ENCODE results near the gene CNTN5.

The CNTN5 gene

GRCh38 chr11:99973993-99974392, 953.2 kb downstream of the CNTN5 start:
- no peaks in the 10 kb centered on the region for H3K27me3 ChIP-seq
- DNase-seq, result no peak
- no peaks in the 10 kb centered on the region for H3K36me3 ChIP-seq
- no peak for TF ChIP-seq CTCF (IDR thresholded peaks at IDR 0.05)
- H3K4me1 ChIP-seq, result no peaks in the 10 kb centered on the region
- peaks cover 0 to 7% (median 3%) of the 10 kb centered on the region in 3 donors for H3K9me3 ChIP-seq
- H3K4me3 ChIP-seq, result no peak overlapping the region
- intact Hi-C loops (cut with DNase I; ENCODE audit: low total_unique reads), result no loop called here
- H3K27ac ChIP-seq, result no peak overlapping the region

- Histone ChIP-seq H3K4me3 (no peak overlapping the region), H3K36me3 (no peaks in the 10 kb centered on the region), H3K27ac (no peak overlapping the region), H3K9me3 (peaks cover 0 to 7% (median 3%) of the 10 kb centered on the region in 3 donors), H3K4me1 (no peaks in the 10 kb centered on the region), H3K27me3 (no peaks in the 10 kb centered on the region)
- intact Hi-C loops (cut with DNase I; ENCODE audit: low total_unique reads), result no loop called here
- DNase-seq, result no peak
- no peak for TF ChIP-seq CTCF (IDR thresholded peaks at IDR 0.05)
Measured at GRCh38 chr11:99979042-99979441, 958.3 kb downstream of the CNTN5 start.

- intact Hi-C loops (cut with DNase I; ENCODE audit: low total_unique reads), result no loop called here
- TF ChIP-seq CTCF (IDR thresholded peaks at IDR 0.05), result no peak
- no peaks in the 10 kb centered on the region for H3K9me3 ChIP-seq
- H3K4me1 ChIP-seq, result no peaks in the 10 kb centered on the region
- no peaks in the 10 kb centered on the region for H3K36me3 ChIP-seq
- DNase-seq, result peak in 1 of 2 donors; percentile 41
- no peak overlapping the region for H3K4me3 ChIP-seq
- no peak overlapping the region for H3K27ac ChIP-seq
- no peaks in the 10 kb centered on the region for H3K27me3 ChIP-seq
Measured at GRCh38 chr11:99987821-99988470, 967.2 kb downstream of the CNTN5 start.

- no peak overlapping the region for H3K27ac ChIP-seq
Measured at GRCh38 chr11:99988471-99988837, 967.7 kb downstream of the CNTN5 start.

GRCh38 chr11:100003985-100004384, 983.2 kb downstream of the CNTN5 start:
- Histone ChIP-seq H3K4me3 (no peak overlapping the region), H3K27ac (no peak overlapping the region), H3K27me3 (no peaks in the 10 kb centered on the region), H3K36me3 (no peaks in the 10 kb centered on the region), H3K4me1 (no peaks in the 10 kb centered on the region), H3K9me3 (peaks cover 0 to 7% (median 0%) of the 10 kb centered on the region in 3 donors)
- DNase-seq, result no peak
- intact Hi-C loops (cut with DNase I; ENCODE audit: low total_unique reads), result no loop called here
- TF ChIP-seq CTCF (IDR thresholded peaks at IDR 0.05), result no peak

More at GRCh38 chr11:99988471-99988837, 967.7 kb downstream of the CNTN5 start:
- Histone ChIP-seq H3K36me3 (no peaks in the 10 kb centered on the region), H3K4me1 (no peaks in the 10 kb centered on the region), H3K4me3 (no peak overlapping the region), H3K27me3 (no peaks in the 10 kb centered on the region), H3K9me3 (no peaks in the 10 kb centered on the region)
- no peak for DNase-seq
- intact Hi-C loops (cut with DNase I; ENCODE audit: low total_unique reads), result no loop called here
- no peak for TF ChIP-seq CTCF (IDR thresholded peaks at IDR 0.05)

- H3K36me3 ChIP-seq, result no peaks in the 10 kb centered on the region
- peaks cover 0 to 7% (median 0%) of the 10 kb centered on the region in 3 donors for H3K9me3 ChIP-seq
- H3K27ac ChIP-seq, result no peak overlapping the region
- H3K27me3 ChIP-seq, result no peaks in the 10 kb centered on the region
- DNase-seq, result no peak
- TF ChIP-seq CTCF (IDR thresholded peaks at IDR 0.05), result no peak
- intact Hi-C loops (cut with DNase I; ENCODE audit: low total_unique reads), result no loop called here
- no peak overlapping the region for H3K4me3 ChIP-seq
- H3K4me1 ChIP-seq, result no peaks in the 10 kb centered on the region
Measured at GRCh38 chr11:100004541-100004940, 983.8 kb downstream of the CNTN5 start.
